HL-60 (cell line): ENCODE data around the gene WIPF1.

Experiments used
- DNase-seq, 2 experiments: peaks; one replicate each; pipeline ENCODE4 v3.0.0-alpha.2; 2010 to 2020; ENCODE audit warnings: low read depth in 1 of 2, low spot score in 1 of 2
- H3K27ac ChIP-seq: fragments of 250-450 bp; sonication (Bioruptor Pico); replicated peaks from 2 replicates; pipeline ENCODE4 v1.5.1; 2020; ENCODE audit warnings: mild to moderate bottlenecking, moderate library complexity
- H3K27me3 ChIP-seq: fragments of 250-450 bp; sonication (Bioruptor Pico); 2 replicates; pipeline ENCODE4 v1.5.1; 2021; ENCODE audit warnings: mild to moderate bottlenecking, moderate library complexity; ENCODE audit not compliant: insufficient read depth, poor library complexity, severe bottlenecking
- H3K4me3 ChIP-seq: replicated peaks from 2 replicates; pipeline ENCODE4 v1.5.1; 2011; ENCODE audit warnings: mild to moderate bottlenecking, control low read depth, low read length; ENCODE audit not compliant: insufficient read depth
- GABPA ChIP-seq: IDR thresholded peaks from 2 replicates; pipeline ENCODE4 v1.6.1; 2012; ENCODE audit warnings: low read depth
- POLR2AphosphoS5 ChIP-seq: IDR thresholded peaks from 2 replicates; pipeline ENCODE4 v1.6.1; 2012; ENCODE audit warnings: low read depth
- SPI1 ChIP-seq: IDR thresholded peaks from 2 replicates; pipeline ENCODE4 v1.6.1; 2012; ENCODE audit warnings: low read depth, mild to moderate bottlenecking, borderline replicate concordance
- TF ChIP-seq, protein P1 (sequence below): IDR thresholded peaks from one replicate; pipeline ENCODE4 v1.5.1; 2011; ENCODE audit warnings: low read length, control low read depth, inconsistent platforms; ENCODE audit not compliant: insufficient read depth
- TF ChIP-seq, protein P2 (sequence below): IDR thresholded peaks from 2 replicates; pipeline ENCODE4 v1.6.1; 2012; ENCODE audit warnings: low read depth; ENCODE audit not compliant: insufficient replicate concordance

WIPF1 gene

DNA sequence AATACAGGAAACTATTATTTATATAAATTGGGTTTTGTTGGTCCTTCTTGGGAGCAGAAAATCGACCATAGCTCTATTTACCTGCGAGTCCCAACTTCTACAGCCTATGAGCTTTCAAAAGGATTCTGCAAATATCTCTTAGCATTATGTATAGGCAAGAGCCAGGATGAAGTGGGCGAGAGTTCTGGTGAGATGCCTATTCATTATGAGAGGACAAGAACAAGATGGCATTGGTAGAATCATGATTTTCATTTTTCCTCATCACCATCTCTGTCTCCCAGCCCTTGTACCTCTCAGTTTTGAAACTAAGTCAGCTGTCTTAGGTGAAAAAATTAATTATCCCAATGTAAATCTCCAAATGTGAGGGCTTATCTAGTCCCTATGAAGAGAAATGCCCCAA is 25.0 kb downstream of the WIPF1 start:
- Histone ChIP-seq H3K4me3 (no peak overlapping the region), H3K27ac (no peak overlapping the region), H3K27me3 (no peaks in the 10 kb centered on the region)
- TF ChIP-seq, protein P1, sequence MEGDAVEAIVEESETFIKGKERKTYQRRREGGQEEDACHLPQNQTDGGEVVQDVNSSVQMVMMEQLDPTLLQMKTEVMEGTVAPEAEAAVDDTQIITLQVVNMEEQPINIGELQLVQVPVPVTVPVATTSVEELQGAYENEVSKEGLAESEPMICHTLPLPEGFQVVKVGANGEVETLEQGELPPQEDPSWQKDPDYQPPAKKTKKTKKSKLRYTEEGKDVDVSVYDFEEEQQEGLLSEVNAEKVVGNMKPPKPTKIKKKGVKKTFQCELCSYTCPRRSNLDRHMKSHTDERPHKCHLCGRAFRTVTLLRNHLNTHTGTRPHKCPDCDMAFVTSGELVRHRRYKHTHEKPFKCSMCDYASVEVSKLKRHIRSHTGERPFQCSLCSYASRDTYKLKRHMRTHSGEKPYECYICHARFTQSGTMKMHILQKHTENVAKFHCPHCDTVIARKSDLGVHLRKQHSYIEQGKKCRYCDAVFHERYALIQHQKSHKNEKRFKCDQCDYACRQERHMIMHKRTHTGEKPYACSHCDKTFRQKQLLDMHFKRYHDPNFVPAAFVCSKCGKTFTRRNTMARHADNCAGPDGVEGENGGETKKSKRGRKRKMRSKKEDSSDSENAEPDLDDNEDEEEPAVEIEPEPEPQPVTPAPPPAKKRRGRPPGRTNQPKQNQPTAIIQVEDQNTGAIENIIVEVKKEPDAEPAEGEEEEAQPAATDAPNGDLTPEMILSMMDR: no peak
- TF ChIP-seq SPI1 (no peak), GABPA (no peak), POLR2AphosphoS5 (no peak)
- TF ChIP-seq, protein P2, sequence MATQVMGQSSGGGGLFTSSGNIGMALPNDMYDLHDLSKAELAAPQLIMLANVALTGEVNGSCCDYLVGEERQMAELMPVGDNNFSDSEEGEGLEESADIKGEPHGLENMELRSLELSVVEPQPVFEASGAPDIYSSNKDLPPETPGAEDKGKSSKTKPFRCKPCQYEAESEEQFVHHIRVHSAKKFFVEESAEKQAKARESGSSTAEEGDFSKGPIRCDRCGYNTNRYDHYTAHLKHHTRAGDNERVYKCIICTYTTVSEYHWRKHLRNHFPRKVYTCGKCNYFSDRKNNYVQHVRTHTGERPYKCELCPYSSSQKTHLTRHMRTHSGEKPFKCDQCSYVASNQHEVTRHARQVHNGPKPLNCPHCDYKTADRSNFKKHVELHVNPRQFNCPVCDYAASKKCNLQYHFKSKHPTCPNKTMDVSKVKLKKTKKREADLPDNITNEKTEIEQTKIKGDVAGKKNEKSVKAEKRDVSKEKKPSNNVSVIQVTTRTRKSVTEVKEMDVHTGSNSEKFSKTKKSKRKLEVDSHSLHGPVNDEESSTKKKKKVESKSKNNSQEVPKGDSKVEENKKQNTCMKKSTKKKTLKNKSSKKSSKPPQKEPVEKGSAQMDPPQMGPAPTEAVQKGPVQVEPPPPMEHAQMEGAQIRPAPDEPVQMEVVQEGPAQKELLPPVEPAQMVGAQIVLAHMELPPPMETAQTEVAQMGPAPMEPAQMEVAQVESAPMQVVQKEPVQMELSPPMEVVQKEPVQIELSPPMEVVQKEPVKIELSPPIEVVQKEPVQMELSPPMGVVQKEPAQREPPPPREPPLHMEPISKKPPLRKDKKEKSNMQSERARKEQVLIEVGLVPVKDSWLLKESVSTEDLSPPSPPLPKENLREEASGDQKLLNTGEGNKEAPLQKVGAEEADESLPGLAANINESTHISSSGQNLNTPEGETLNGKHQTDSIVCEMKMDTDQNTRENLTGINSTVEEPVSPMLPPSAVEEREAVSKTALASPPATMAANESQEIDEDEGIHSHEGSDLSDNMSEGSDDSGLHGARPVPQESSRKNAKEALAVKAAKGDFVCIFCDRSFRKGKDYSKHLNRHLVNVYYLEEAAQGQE: no peak
- no peak for DNase-seq

DNA sequence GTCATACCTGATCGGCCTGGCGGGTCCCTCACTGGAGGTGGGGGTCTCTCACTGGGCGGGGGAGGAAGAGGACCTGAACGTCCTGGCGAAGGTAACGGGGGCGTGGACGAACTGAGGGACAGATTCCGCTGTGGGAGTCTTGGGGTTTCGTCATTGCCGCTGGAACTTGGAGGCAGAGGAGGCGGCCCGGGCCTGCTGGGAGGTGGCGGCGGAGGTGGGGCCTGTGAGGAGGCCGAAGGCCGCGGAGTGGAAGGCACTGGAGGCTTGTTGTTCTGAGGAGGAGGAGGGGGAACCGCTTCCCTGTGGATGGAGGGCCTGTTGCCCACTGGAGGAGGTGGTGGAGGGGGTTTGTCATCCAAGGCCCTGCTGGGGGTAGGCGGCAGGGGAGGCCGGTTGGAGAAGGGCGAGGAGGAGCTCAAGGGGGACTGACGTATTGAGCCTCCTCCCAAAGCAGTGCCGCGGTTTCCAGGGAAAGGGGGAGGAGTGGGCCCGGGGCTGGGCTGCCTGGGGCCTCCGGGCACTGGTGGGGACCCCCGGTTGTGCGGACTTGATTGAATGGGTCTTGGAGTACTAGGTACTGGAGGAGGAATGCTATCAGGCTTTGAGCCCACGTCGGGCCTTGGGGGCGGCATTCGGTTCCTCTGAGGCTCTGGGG is 25.8 kb downstream of the WIPF1 start:
- Histone ChIP-seq H3K4me3 (no peak overlapping the region), H3K27ac (no peak overlapping the region), H3K27me3 (no peaks in the 10 kb centered on the region)
- no peak for DNase-seq
- TF ChIP-seq GABPA (no peak), SPI1 (no peak), POLR2AphosphoS5 (no peak)
- TF ChIP-seq, protein P1: no peak

DNA sequence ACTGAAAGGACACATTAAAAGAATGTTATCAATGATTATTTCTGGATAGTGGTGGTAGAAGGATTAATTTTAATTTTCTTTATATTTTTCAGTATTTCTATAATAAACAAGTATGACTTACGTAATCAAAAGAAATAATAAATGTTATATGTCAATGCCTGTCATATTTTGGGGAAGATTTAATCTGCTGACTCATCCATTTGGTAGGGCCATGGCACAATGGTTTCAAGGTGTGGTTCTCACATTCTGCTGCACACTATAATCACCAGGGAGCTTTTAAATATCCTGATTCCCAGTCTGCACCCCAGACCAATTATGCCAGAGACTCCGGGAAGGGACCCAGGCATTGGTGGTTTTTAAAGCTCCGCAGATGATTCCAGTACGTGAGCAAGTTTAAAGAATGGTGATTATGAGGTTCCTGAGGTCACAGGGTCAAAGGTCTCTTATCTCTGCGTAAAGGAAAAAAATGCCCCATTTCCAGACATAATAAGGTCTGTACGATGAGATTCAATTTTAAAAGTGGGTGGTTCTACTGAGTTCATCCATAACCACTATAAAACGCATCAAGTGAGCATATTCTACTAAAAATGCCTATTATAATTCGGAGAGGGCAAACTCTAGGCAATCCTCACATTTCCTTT is 27.2 kb downstream of the WIPF1 start:
- Histone ChIP-seq H3K27me3 (no peaks in the 10 kb centered on the region), H3K27ac (no peak overlapping the region), H3K4me3 (no peak overlapping the region)
- TF ChIP-seq, protein P2: no peak
- no peak for TF ChIP-seq SPI1
- DNase-seq: no peak

DNA sequence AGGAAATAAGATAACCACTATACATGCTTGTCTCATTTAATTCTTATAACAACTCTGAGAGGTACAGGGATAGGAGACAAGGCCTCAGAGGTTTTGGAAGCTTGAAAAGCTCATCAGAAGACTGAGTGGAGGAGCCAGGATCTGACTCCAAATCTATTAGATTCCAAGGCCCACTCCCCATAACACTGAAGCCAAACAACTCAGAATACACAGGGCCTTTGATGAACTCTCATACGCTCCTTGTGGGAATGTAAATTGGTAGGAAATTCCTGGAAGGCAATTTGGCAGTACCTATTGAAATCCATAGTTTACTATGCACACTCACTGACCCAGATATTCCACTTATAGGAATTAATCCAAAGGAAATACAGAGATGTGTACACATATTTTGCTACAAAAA is 27.9 kb downstream of the WIPF1 start:
- TF ChIP-seq, protein P2: no peak
- Histone ChIP-seq H3K4me3 (no peak overlapping the region), H3K27me3 (no peaks in the 10 kb centered on the region), H3K27ac (no peak overlapping the region)
- no peak for DNase-seq
